NB4 (cell line): ENCODE data around the gene MLYCD.

ENCODE experiments used
- CTCF ChIP-seq: IDR thresholded peaks from one replicate; pipeline ENCODE4 v1.5.1; 2012; ENCODE audit warnings: low read depth, low read length
- MAX ChIP-seq: IDR thresholded peaks from 2 replicates; pipeline ENCODE4 v1.6.1; 2011; ENCODE audit warnings: low read depth, low read length
- MYC ChIP-seq: IDR thresholded peaks from 2 replicates; pipeline ENCODE4 v1.6.1; 2011; ENCODE audit warnings: low read depth, low read length
- POLR2A ChIP-seq: IDR thresholded peaks from 2 replicates; pipeline ENCODE4 v1.6.1; 2011; ENCODE audit warnings: mild to moderate bottlenecking; ENCODE audit not compliant: insufficient read length; ENCODE audit errors: extremely low read depth

GRCh38 chr16:83907111-83907510 lies 8.2 kb downstream of the MLYCD start:
- no peak for TF ChIP-seq POLR2A
- TF ChIP-seq CTCF = no peak
- no peak for TF ChIP-seq MAX
- no peak for TF ChIP-seq MYC
